OCI-LY3 (cell line): ENCODE measurements around the gene CAMTA1.
A peak's percentile ranks its signal among the peaks of the same experiment; 100 is the strongest.

Experiments
- EZH2phosphoT487 ChIP-seq: fragments of 200-600 bp; shearing (Covaris generic); IDR thresholded peaks from 2 replicates; pipeline ENCODE4 v1.6.1; 2018; ENCODE audit warnings: antibody characterized with exemption, mixed run types, low read depth
- TF ChIP-seq, protein P1 (sequence below): fragments of 200-600, 300-600 bp; sonication (generic); IDR thresholded peaks from 2 replicates; pipeline ENCODE4 v1.5.1; 2014; ENCODE audit warnings: antibody characterized with exemption, low read length, low read depth

DNA sequence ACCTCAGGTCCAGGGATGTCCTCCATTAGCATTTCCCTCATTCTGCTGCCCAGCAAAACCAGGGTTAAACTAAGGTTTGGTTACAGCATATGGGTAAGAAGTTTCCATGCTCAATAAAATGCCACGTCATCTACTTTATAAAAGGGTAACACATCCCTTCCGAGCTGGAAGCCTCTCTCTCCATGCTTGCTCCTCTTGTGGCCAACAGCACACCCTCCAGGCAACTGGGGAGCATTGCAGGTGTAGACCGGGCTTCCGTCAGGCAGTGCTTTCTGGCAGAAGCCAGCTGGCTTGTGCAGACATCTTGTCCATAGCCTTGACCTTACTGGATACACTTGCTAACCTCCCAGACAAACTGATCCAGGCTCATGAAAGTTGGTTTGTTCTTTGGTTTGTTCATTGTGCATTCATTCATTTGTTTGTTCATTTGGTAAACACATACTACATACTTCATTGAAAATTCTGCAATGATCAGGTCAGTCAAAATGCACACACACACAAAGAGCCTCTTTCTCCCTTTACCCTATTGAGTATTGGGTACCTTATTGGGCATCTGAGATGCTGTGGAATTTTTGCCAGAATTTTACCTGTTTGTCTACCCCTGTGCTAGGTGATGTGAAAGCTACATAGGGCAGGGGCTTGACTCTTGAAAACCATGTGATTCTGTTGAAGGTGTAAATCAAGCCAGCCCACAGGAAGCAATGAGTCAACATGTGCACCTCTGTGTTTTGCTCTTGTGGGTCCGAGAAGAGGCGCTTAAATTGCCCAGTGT lies 422.8 kb downstream of the CAMTA1 start:
- TF ChIP-seq EZH2phosphoT487, result no peak
- TF ChIP-seq, protein P1, sequence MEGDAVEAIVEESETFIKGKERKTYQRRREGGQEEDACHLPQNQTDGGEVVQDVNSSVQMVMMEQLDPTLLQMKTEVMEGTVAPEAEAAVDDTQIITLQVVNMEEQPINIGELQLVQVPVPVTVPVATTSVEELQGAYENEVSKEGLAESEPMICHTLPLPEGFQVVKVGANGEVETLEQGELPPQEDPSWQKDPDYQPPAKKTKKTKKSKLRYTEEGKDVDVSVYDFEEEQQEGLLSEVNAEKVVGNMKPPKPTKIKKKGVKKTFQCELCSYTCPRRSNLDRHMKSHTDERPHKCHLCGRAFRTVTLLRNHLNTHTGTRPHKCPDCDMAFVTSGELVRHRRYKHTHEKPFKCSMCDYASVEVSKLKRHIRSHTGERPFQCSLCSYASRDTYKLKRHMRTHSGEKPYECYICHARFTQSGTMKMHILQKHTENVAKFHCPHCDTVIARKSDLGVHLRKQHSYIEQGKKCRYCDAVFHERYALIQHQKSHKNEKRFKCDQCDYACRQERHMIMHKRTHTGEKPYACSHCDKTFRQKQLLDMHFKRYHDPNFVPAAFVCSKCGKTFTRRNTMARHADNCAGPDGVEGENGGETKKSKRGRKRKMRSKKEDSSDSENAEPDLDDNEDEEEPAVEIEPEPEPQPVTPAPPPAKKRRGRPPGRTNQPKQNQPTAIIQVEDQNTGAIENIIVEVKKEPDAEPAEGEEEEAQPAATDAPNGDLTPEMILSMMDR, result peak; percentile 63
